Heart right ventricle (tissue), 16 donors: ENCODE measurements around the gene CNIH1. TPM values are rescaled to one million over a fixed set of nuclear protein-coding genes. Genes with fewer than 3 reads are reported as not detected.

Experiments used
- ATAC-seq, 8 donors: fragments of 200-7000 bp; cut with Tn5 transposase; one replicate each; pipeline ENCODE4 v1.9.1; 2020; ENCODE audit warnings: mild to moderate bottlenecking in 8 of 8, moderate library complexity in 8 of 8, moderate number of reproducible peaks in 1 of 8
- DNase-seq, 2 donors: peaks; one replicate each; pipeline ENCODE4 v3.0.0-alpha.2; 2020
- H3K27ac ChIP-seq, 10 donors: fragments of 200-600 bp; sonication (generic) in 2 of 10; one replicate each; pipeline versions ENCODE4 v1.5.0 to v1.8.0; 2020 to 2022; ENCODE audit warnings: mild to moderate bottlenecking in 3 of 10
- H3K27me3 ChIP-seq, 7 donors: fragments of 200-600 bp; one replicate each; pipeline ENCODE4 v1.8.0; 2021 to 2022; ENCODE audit warnings: mild to moderate bottlenecking in 2 of 7
- H3K36me3 ChIP-seq, 9 donors: fragments of 200-600 bp; sonication (generic) in 1 of 9; one replicate each; pipeline versions ENCODE4 v1.5.0 to v1.8.0; 2020 to 2022; ENCODE audit warnings: mild to moderate bottlenecking in 2 of 9
- H3K4me1 ChIP-seq, 9 donors: fragments of 200-600 bp; sonication (generic) in 1 of 9; one replicate each; pipeline versions ENCODE4 v1.5.0 to v1.8.0; 2020 to 2022; ENCODE audit warnings: mild to moderate bottlenecking in 4 of 9
- H3K4me3 ChIP-seq, 10 donors: fragments of 200-600 bp; sonication (generic) in 2 of 10; one replicate each; pipeline versions ENCODE4 v1.5.0 to v1.8.0; 2020 to 2022; ENCODE audit warnings: mild to moderate bottlenecking in 7 of 10, moderate library complexity in 2 of 10
- H3K9me3 ChIP-seq, 11 donors: fragments of 200-600 bp in 10 of 11; sonication (generic) in 2 of 11; one replicate each; pipeline versions ENCODE4 v1.5.0 to v1.8.0; 2013 to 2022; ENCODE audit warnings: mild to moderate bottlenecking in 2 of 11, control low read depth in 1 of 11, moderate library complexity in 1 of 11
- CTCF ChIP-seq, 9 donors: fragments of 200-600 bp; sonication (generic) in 2 of 9; IDR thresholded peaks; one replicate each; pipeline versions ENCODE4 v1.5.0 to v1.8.0; 2021 to 2022; ENCODE audit warnings: antibody characterized with exemption in 9 of 9, mild to moderate bottlenecking in 5 of 9, moderate library complexity in 1 of 9
- WGBS, 2 donors: extraction: QIAGEN DNeasy Blood & Tissue Kit; methylation state at CpG; one replicate each; pipeline ENCODE4 v1.1.7; 2013; ENCODE audit warnings: inconsistent platforms in 1 of 2; 5-methylcytosine and 5-hydroxymethylcytosine counted together
- intact Hi-C, 10 donors: fragments of 100-400 bp; cut with DNase I; formaldehyde crosslinking; loops; one replicate each; pipeline versions ENCODE4 v1.11.1 to v1.14.2; 2022
- polyA plus RNA-seq, 2 donors: library from polyadenylated mRNA; stranded (reverse); fragments of 200-250 nt; gene quantifications; one replicate each; pipeline ENCODE4 v1.2.3, GENCODE V29; 2013
- total RNA-seq, 10 donors: library from RNA; stranded (reverse); fragmentation: NEBNext Ultra II Directional in 3 of 10; extraction: Animal tissue kit (Norgen Biotek cat#: 25700) in 3 of 10; gene quantifications; one replicate each; pipeline versions ENCODE4 v1.2.1 to v1.2.4, GENCODE V29; 2021 to 2023
- donor health status: Arrhythmogenic right ventricular cardiomyopathy.
- donor health status: ischemic (EF 13 %, LVEDD 7.1; RV severe dilation, severe dysfunction).
- donor health status: healthy with polysubstance abuse.
- donor health status: DM: no; HTN: yes; CAD: no.
- donor health status: DM: no; HTN: no; CAD: no.
- donor health status: ischemic (EF 25% LVEDD 6.9; RV normal size, moderate dysfunction).
- donor health status: ischemic (EF 25% LVEDD 5.7; RV mildly dilated, moderate dysfunction).
- donor health status: healthy.
- donor health status: DM: yes; HTN: yes; CAD: no.
- donor health status: Ischemic cardiomyopathy.
- donor health status: ischemic (EF 35%, LVEDD 5.7; RV mildly dilated, moderate dysfunction).
- donor health status: nonischemic (EF 11% LVEDD 7.7; RV severe dilation, severe dysfunction).
- donor health status: DM: yes; HTN: yes; CAD: no.
- donor health status: PGD.
- donor health status: ischemic (EF 29% LVEDD 5.4; RV normal size, mild dysfunction).
- donor health status: nonischemic (EF 23%, LVEDD 6.1; RV moderate dilation, normal function).

Gene CNIH1
- total and polyA plus RNA-seq, 12 donors = 26.8 to 114 (median 91.4) TPM

- intact Hi-C loops = no loop called here
- DNase-seq = no peak
- H3K4me3 ChIP-seq = no peak overlapping the region
- peaks cover 0 to 72% (median 0%) of the 10 kb centered on the region in 9 donors for H3K36me3 ChIP-seq
- H3K4me1 ChIP-seq = peaks cover 0 to 27% (median 6%) of the 10 kb centered on the region in 9 donors
- H3K27ac ChIP-seq = no peak overlapping the region
- WGBS, 2 donors = 92 to 93% methylated on average over 2 of the region's 2 CpGs
- no peaks in the 10 kb centered on the region for H3K9me3 ChIP-seq
- TF ChIP-seq CTCF (IDR thresholded peaks at IDR 0.05) = no peak
- ATAC-seq = no peak
- no peaks in the 10 kb centered on the region for H3K27me3 ChIP-seq
These were observed 33.1 kb upstream of the CNIH1 start for GRCh38 chr14:54474232-54474793.

- TF ChIP-seq CTCF (IDR thresholded peaks at IDR 0.05) = no peak
- intact Hi-C loops = no loop called here
- 52 to 66% methylated on average over 4 of the region's 4 CpGs for WGBS, 2 donors
- no peaks in the 10 kb centered on the region for H3K27me3 ChIP-seq
- H3K4me1 ChIP-seq = peaks cover 0 to 18% (median 0%) of the 10 kb centered on the region in 9 donors
- peaks cover 0 to 9% (median 3%) of the 10 kb centered on the region in 11 donors for H3K9me3 ChIP-seq
- peak overlapping the region in 8 of 10 donors; percentile 3 to 71 (median 48) for H3K27ac ChIP-seq
- no peak overlapping the region for H3K4me3 ChIP-seq
- peaks cover 0 to 52% (median 0%) of the 10 kb centered on the region in 9 donors for H3K36me3 ChIP-seq
- ATAC-seq (peak in 6 of 8 donors; percentile 40 to 67 (median 60)), DNase-seq (no peak)
These were observed 31.1 kb upstream of the CNIH1 start for GRCh38 chr14:54472315-54472714.

- intact Hi-C loops = no loop called here
- DNase-seq (no peak), ATAC-seq (peak in 6 of 8 donors; percentile 33 to 85 (median 63))
- WGBS, 2 donors = 62 to 68% methylated on average over 4 of the region's 4 CpGs
- H3K36me3 ChIP-seq = peaks cover 0 to 45% (median 0%) of the 10 kb centered on the region in 9 donors
- H3K4me1 ChIP-seq = peaks cover 0 to 18% (median 0%) of the 10 kb centered on the region in 9 donors
- H3K9me3 ChIP-seq = peaks cover 0 to 15% (median 3%) of the 10 kb centered on the region in 11 donors
- no peak for TF ChIP-seq CTCF (IDR thresholded peaks at IDR 0.05)
- H3K4me3 ChIP-seq = no peak overlapping the region
- H3K27me3 ChIP-seq = no peaks in the 10 kb centered on the region
- H3K27ac ChIP-seq = peak overlapping the region in 6 of 10 donors; percentile 3 to 71 (median 57)
These were observed 30.5 kb upstream of the CNIH1 start for GRCh38 chr14:54471641-54472040.

GRCh38 chr14:54470701-54471100 is 29.5 kb upstream of the CNIH1 start:
- Histone ChIP-seq H3K9me3 (peaks cover 0 to 15% (median 3%) of the 10 kb centered on the region in 11 donors), H3K4me3 (no peak overlapping the region), H3K4me1 (peaks cover 0 to 13% (median 0%) of the 10 kb centered on the region in 9 donors), H3K27me3 (no peaks in the 10 kb centered on the region), H3K27ac (no peak overlapping the region), H3K36me3 (peaks cover 0 to 36% (median 0%) of the 10 kb centered on the region in 9 donors)
- DNase-seq (no peak), ATAC-seq (no peak)
- intact Hi-C loops = no loop called here
- 89 to 93% methylated on average over 4 of the region's 4 CpGs for WGBS, 2 donors
- TF ChIP-seq CTCF (IDR thresholded peaks at IDR 0.05) = no peak
